Measurements from ENCODE around the gene INPPL1. TPM values are rescaled to one million over a fixed set of nuclear protein-coding genes. Genes with fewer than 3 reads are reported as not detected.

Gene INPPL1
- total RNA-seq, 1 donor from 2014 or later: 69.2 TPM

DNA sequence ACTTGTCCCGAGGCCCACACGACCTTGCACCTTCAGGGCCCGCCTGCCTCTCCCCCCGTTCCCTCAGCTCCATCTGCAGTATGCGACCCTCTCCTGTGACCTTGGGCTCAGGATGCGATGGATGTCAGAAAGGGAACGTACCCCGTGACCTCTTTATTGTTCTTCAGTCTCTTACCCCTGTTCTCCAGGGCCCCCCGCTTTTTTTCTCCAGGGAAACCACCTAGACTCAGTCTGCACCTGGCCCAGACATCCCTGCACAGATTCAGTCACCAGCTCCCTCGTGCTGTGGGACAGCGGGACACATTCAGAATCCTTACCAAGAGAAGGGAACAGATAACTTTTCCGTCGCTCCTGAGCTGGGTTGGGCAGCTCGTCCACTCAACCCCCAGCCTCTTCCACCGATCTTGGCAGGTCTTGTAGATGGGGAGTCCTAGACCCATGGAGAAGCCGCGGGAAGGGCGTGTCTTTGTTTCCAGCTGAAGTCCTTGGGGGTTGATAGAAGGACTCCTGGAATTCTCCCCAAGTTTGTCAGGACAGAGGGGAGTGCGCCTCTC is 20.8 kb downstream of the INPPL1 start:
- H3K27me3 ChIP-seq: peaks cover 24% of the 10 kb centered on the region

DNA sequence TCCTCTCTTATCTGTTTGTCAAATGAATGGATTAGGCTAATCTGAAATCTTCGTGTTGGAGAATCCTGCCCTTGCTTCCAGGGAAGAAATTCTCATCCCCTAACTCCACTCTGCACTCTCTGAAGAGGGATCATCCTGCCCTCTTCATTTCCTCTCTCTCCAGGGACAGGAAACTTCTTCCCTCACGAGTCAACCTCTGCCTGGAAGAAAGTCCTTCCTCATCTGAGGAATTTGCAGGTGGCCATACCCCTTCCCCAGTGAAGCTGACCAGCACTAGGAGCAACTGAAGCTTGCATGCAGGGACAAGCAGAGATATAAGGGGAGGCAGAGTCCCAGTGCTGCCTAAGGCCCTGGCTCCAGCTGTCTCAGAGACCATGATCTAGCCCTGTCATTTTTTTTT is 23.0 kb downstream of the INPPL1 start:
- peaks cover 18% of the 10 kb centered on the region for H3K27me3 ChIP-seq
- no peaks in the 10 kb centered on the region for H3K9me3 ChIP-seq
- H3K4me3 ChIP-seq: no peak overlapping the region
- no peak overlapping the region for H3K27ac ChIP-seq
- H3K4me1 ChIP-seq: peaks cover 11% of the 10 kb centered on the region
- H3K36me3 ChIP-seq: no peaks in the 10 kb centered on the region
- TF ChIP-seq CTCF (IDR thresholded peaks at IDR 0.05) (no peak), POLR2AphosphoS5 (IDR thresholded peaks at IDR 0.05; ENCODE audit: insufficient read depth in 1 of 2, low read depth in 1 of 2) (no peak), POLR2A (IDR thresholded peaks at IDR 0.05) (no peak)
- intact Hi-C loops (cut with DNase I): no loop called here
- DNase-seq (ENCODE audit: extremely low spot score in 2 of 2): no peak

More for the DNA sequence above, 20.8 kb downstream of the INPPL1 start:
- no peak overlapping the region for H3K4me3 ChIP-seq
- H3K9me3 ChIP-seq: no peaks in the 10 kb centered on the region
- H3K27ac ChIP-seq: no peak overlapping the region
- TF ChIP-seq CTCF (IDR thresholded peaks at IDR 0.05): no peak
- TF ChIP-seq POLR2A (IDR thresholded peaks at IDR 0.05): no peak
- no peak for TF ChIP-seq POLR2AphosphoS5 (IDR thresholded peaks at IDR 0.05; ENCODE audit: insufficient read depth in 1 of 2, low read depth in 1 of 2)
- no peaks in the 10 kb centered on the region for H3K36me3 ChIP-seq
- DNase-seq (ENCODE audit: extremely low spot score in 2 of 2): no peak
- peaks cover 21% of the 10 kb centered on the region for H3K4me1 ChIP-seq
- intact Hi-C loops (cut with DNase I): no loop called here

DNA sequence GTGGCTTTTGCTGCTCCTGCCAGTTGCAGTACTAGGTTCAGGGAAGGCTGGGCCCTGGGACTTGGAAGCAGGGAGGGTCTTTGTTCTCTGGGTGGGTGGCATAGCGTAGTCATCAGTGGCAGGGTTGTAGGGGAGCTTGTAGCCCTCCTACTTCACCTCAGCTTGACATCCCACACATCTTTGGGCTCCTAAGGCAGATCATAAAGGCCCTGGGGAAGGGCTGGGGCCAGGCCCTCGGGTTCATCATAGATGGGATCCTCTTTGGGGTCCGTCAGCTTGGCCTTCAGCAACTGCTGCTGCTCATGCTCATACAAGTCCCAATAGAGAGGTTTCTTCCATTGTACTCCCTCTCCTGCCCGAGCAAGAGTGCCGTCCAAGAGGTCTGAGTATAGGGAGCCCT is 25.4 kb downstream of the INPPL1 start:
- H3K36me3 ChIP-seq: no peaks in the 10 kb centered on the region
- intact Hi-C loops (cut with DNase I): no loop called here
- peak in 1 of 2 donors; percentile 62 for DNase-seq (ENCODE audit: extremely low spot score in 2 of 2)
- no peaks in the 10 kb centered on the region for H3K4me1 ChIP-seq
- H3K27me3 ChIP-seq: peaks cover 2% of the 10 kb centered on the region
- H3K27ac ChIP-seq: no peak overlapping the region
- no peaks in the 10 kb centered on the region for H3K9me3 ChIP-seq
- no peak overlapping the region for H3K4me3 ChIP-seq
- no peak for TF ChIP-seq POLR2A (IDR thresholded peaks at IDR 0.05)
- TF ChIP-seq CTCF (IDR thresholded peaks at IDR 0.05): no peak
- no peak for TF ChIP-seq POLR2AphosphoS5 (IDR thresholded peaks at IDR 0.05; ENCODE audit: insufficient read depth in 1 of 2, low read depth in 1 of 2)

- Histone ChIP-seq H3K4me3 (no peak overlapping the region), H3K4me1 (no peaks in the 10 kb centered on the region), H3K27ac (no peak overlapping the region), H3K27me3 (no peaks in the 10 kb centered on the region), H3K36me3 (no peaks in the 10 kb centered on the region), H3K9me3 (no peaks in the 10 kb centered on the region)
- no peak for TF ChIP-seq POLR2A (IDR thresholded peaks at IDR 0.05)
- no peak for TF ChIP-seq CTCF (IDR thresholded peaks at IDR 0.05)
- TF ChIP-seq POLR2AphosphoS5 (IDR thresholded peaks at IDR 0.05; ENCODE audit: insufficient read depth in 1 of 2, low read depth in 1 of 2): no peak
- intact Hi-C loops (cut with DNase I): no loop called here
- peak in 1 of 2 donors; percentile 56 for DNase-seq (ENCODE audit: extremely low spot score in 2 of 2)
Measured at GRCh38 chr11:72250661-72251464, 26.3 kb downstream of the INPPL1 start.

DNA sequence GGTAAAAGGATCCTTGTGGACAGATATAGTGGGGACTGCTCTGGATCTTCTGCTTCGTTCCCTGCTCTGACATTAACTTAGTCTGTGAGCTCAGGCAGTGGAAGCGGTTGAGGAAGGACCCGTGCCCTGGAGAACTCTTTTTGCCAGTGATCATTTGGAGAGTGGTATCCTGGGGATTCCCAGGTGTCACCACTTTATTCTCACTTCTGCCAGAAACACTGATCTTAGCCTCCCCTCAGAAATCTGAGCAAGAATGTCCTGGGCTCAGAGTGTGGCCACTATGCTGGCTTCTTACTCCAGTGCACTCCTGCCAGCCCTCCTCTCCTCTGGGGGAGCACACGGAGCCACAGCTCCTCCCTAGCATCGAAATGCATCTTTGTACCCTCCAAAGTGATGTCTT is 27.0 kb downstream of the INPPL1 start:
- intact Hi-C loops (cut with DNase I): no loop called here
- Histone ChIP-seq H3K9me3 (no peaks in the 10 kb centered on the region), H3K27ac (no peak overlapping the region), H3K4me3 (no peak overlapping the region), H3K4me1 (no peaks in the 10 kb centered on the region), H3K36me3 (no peaks in the 10 kb centered on the region), H3K27me3 (no peaks in the 10 kb centered on the region)
- DNase-seq (ENCODE audit: extremely low spot score in 2 of 2): no peak
- no peak for TF ChIP-seq CTCF (IDR thresholded peaks at IDR 0.05)
- TF ChIP-seq POLR2A (IDR thresholded peaks at IDR 0.05): no peak
- no peak for TF ChIP-seq POLR2AphosphoS5 (IDR thresholded peaks at IDR 0.05; ENCODE audit: insufficient read depth in 1 of 2, low read depth in 1 of 2)

Data from vagina (tissue), 2 donors.